KOPT-K1 (cell line): Measurements from ENCODE around the gene AP5Z1.

Source experiments
- H3K27ac ChIP-seq: fragments of 200-600 bp; sonication (generic); 2 replicates; pipeline ENCODE4 v1.5.1; 2016; ENCODE audit warnings: antibody characterized with exemption, mild to moderate bottlenecking, low read depth, low read length; ENCODE audit not compliant: poor library complexity, severe bottlenecking
- H3K36me3 ChIP-seq: fragments of 200-600 bp; sonication (generic); 2 replicates; pipeline ENCODE4 v1.5.1; 2017; ENCODE audit warnings: antibody characterized with exemption, mild to moderate bottlenecking, low read length, moderate library complexity; ENCODE audit not compliant: insufficient read depth
- H3K9me3 ChIP-seq: fragments of 200-600 bp; sonication (generic); 2 replicates; pipeline ENCODE4 v1.5.1; 2017; ENCODE audit warnings: antibody characterized with exemption, low read length, mild to moderate bottlenecking; ENCODE audit not compliant: insufficient read depth, poor library complexity, severe bottlenecking

AP5Z1 gene

GRCh38 chr7:4820405-4820966 lies 45.1 kb downstream of the AP5Z1 start:
- H3K27ac ChIP-seq, result no peak overlapping the region
- no peaks in the 10 kb centered on the region for H3K9me3 ChIP-seq
- no peaks in the 10 kb centered on the region for H3K36me3 ChIP-seq

- Histone ChIP-seq H3K27ac (no peak overlapping the region), H3K36me3 (no peaks in the 10 kb centered on the region), H3K9me3 (no peaks in the 10 kb centered on the region)
These were observed 45.6 kb downstream of the AP5Z1 start for GRCh38 chr7:4820967-4821471.

- Histone ChIP-seq H3K27ac (no peak overlapping the region), H3K9me3 (no peaks in the 10 kb centered on the region), H3K36me3 (no peaks in the 10 kb centered on the region)
These were observed 47.3 kb downstream of the AP5Z1 start for GRCh38 chr7:4822677-4823076.

- Histone ChIP-seq H3K36me3 (no peaks in the 10 kb centered on the region), H3K27ac (no peak overlapping the region), H3K9me3 (no peaks in the 10 kb centered on the region)
These were observed 48.2 kb downstream of the AP5Z1 start for GRCh38 chr7:4823441-4824119.

GRCh38 chr7:4824120-4824775 lies 48.8 kb downstream of the AP5Z1 start:
- H3K9me3 ChIP-seq, result no peaks in the 10 kb centered on the region
- no peak overlapping the region for H3K27ac ChIP-seq
- no peaks in the 10 kb centered on the region for H3K36me3 ChIP-seq

GRCh38 chr7:4825081-4825480 lies 49.7 kb downstream of the AP5Z1 start:
- no peaks in the 10 kb centered on the region for H3K9me3 ChIP-seq
- H3K27ac ChIP-seq, result no peak overlapping the region
- no peaks in the 10 kb centered on the region for H3K36me3 ChIP-seq

- Histone ChIP-seq H3K27ac (no peak overlapping the region), H3K9me3 (no peaks in the 10 kb centered on the region), H3K36me3 (no peaks in the 10 kb centered on the region)
These were observed 53.4 kb downstream of the AP5Z1 start for GRCh38 chr7:4828720-4829383.

GRCh38 chr7:4830176-4830575 lies 54.8 kb downstream of the AP5Z1 start:
- H3K36me3 ChIP-seq, result no peaks in the 10 kb centered on the region
- no peaks in the 10 kb centered on the region for H3K9me3 ChIP-seq
- no peak overlapping the region for H3K27ac ChIP-seq

GRCh38 chr7:4831723-4832495 lies 56.5 kb downstream of the AP5Z1 start:
- H3K36me3 ChIP-seq, result no peaks in the 10 kb centered on the region
- H3K9me3 ChIP-seq, result no peaks in the 10 kb centered on the region
- no peak overlapping the region for H3K27ac ChIP-seq

GRCh38 chr7:4832711-4833110 lies 57.3 kb downstream of the AP5Z1 start:
- Histone ChIP-seq H3K9me3 (no peaks in the 10 kb centered on the region), H3K36me3 (no peaks in the 10 kb centered on the region), H3K27ac (no peak overlapping the region)

- H3K27ac ChIP-seq, result no peak overlapping the region
- H3K36me3 ChIP-seq, result no peaks in the 10 kb centered on the region
- no peaks in the 10 kb centered on the region for H3K9me3 ChIP-seq
These were observed 57.8 kb downstream of the AP5Z1 start for GRCh38 chr7:4833176-4833575.

GRCh38 chr7:4833691-4834600 lies 58.5 kb downstream of the AP5Z1 start:
- Histone ChIP-seq H3K9me3 (no peaks in the 10 kb centered on the region), H3K36me3 (no peaks in the 10 kb centered on the region), H3K27ac (no peak overlapping the region)

GRCh38 chr7:4834601-4835397 lies 59.4 kb downstream of the AP5Z1 start:
- Histone ChIP-seq H3K27ac (no peak overlapping the region), H3K36me3 (no peaks in the 10 kb centered on the region), H3K9me3 (no peaks in the 10 kb centered on the region)
